Stimulated activated CD4-positive, alpha-beta T cell treated with anti-CD3 and anti-CD28 coated beads, Interleukin-4, amount 100 ng/mL, for 48 hours (primary cell): ENCODE data around the gene FDXR.
"Not testable (repeated sequence)": the region's sequence is repeated elsewhere in the genome, so short reads cannot be mapped to it uniquely, and the experiment has no call there.

Experiments used
- DNase-seq, 2 donors: peaks; one replicate each; pipeline ENCODE4 v3.0.0-alpha.2; 2020; ENCODE audit warnings: low read depth in 2 of 2

The FDXR gene, protein sequence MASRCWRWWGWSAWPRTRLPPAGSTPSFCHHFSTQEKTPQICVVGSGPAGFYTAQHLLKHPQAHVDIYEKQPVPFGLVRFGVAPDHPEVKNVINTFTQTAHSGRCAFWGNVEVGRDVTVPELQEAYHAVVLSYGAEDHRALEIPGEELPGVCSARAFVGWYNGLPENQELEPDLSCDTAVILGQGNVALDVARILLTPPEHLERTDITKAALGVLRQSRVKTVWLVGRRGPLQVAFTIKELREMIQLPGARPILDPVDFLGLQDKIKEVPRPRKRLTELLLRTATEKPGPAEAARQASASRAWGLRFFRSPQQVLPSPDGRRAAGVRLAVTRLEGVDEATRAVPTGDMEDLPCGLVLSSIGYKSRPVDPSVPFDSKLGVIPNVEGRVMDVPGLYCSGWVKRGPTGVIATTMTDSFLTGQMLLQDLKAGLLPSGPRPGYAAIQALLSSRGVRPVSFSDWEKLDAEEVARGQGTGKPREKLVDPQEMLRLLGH

DNA sequence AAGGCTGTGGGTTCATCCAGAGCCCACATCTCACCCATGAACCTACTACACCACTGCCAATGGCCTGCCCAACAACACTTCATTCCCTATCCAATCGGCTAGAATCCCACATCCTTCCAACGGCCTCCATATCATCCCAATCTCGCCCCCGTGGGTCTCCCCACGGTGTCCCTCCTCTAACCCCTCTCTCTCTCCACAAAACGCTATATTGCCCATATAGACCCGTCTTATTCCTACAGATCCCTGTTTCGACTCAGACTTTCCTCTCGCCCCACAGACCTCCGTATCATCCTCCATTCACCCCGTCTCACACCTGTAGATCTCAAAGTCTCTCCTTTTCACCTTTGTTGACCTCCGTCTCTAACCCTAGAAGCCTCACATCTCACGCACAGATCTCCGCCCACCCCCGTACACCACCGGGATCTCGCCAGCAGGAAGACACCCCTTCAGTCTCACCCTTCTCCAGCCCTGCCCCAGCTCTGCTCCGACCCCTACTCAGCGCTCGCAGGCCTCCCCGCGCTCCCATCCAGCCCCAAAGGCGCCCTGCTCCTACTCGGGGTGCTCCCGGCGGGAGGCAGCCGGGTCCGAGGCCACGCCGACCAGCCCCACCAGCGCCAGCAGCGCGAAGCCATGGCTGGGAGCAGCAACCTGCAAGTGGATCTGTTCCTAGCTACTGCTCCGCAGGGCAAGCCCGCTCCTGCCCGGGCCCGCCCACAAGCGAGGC lies at the start of gene FDXR:
TSS of gene FDXR (minus strand) at position 682 of the 724 bp plus-strand sequence. CDS start at position 632, 50 bp downstream.
- DNase-seq: peak in 1 of 2 donors; percentile 22

DNA sequence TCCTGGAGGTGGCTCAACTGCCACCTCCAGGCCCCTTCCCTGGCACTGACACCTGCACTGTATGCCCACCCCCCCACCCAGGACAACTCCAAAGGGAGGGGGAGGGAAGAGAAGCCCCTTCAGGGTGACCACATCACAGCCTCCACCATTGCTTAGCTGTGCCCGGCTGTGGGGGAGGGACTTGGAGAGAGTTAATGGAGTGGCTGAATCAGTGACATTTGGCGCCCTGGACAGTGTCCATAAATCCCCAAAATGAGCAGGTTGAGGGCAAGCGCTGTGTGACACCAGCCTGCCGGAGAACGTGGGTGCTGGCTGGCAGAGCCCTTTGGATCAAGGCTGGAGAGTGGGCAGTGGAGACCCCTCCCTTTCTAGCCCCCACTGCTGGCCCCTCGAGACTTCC lies 49.4 kb upstream of the FDXR start:
- DNase-seq: no peak

DNA sequence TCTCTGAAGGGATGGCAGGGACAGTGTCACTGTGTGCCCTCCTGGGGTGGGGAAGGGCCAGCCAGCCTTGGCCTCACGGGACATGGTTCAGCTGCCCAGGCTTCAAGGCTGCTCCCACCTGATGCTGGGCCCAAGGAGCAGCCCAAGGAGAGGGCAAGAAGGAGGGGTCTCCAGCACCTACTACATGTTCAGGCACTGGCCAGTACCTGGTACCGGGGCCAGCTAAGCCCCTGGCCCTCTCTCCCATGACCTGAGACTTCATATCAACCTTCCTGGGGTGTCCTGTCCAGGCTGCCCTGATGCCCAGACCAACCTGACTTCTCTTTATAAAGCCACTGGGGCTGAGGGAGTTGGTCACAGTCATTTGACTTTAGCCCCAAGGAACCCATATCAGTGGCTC lies 49.0 kb upstream of the FDXR start:
- no peak for DNase-seq

DNA sequence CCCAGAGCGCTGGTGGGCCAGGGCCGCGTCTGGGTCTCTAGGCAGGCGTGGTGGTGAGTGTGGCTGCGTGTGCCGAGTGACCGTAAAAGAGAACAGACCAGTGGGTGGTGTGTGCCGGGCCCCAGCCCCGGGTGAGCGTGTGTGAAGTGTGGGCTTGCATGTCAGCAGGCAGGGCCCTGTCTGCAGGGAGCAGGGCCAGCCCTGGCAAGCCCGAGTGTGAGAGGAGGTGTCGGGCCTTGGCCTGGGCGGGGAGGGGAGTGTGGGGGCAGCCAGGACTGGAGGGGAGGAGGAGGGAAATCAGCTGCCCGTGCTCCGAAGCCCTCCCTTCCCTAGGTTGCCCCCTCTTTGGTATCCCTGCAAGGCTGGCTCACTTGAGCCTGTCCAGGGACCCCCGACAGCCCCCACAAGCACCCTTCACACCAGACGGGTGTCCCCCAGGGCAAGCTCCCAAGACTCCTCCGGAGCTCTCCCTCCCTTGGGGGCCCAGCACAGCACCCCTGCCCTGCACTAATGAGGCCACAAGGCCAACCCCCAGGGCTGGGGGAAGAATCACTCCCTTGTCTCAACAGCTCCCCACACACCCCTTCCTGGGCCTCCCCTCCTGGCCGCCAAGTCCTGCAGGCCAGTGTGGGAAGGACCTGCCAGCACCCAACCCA lies 48.4 kb upstream of the FDXR start:
- DNase-seq: no peak

DNA sequence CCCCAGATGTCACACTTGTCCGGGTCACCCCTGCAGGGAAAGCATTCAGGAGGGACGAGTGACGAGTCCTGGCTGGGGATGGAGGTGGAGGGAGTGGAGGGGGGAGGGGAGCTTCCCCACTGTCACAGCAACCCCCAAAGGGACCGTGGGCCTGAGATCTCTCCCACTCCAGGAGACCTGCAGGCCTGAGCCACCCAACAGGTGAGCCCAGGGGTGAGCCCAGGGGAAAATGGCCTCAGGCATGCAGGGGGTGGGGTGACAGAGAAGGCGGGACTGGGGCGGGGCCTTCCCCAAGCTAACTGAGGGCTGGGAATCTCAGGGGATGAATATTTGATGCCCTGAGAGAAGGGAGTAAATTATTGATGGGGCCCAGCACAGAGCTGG lies 47.8 kb upstream of the FDXR start:
- DNase-seq: no peak

DNA sequence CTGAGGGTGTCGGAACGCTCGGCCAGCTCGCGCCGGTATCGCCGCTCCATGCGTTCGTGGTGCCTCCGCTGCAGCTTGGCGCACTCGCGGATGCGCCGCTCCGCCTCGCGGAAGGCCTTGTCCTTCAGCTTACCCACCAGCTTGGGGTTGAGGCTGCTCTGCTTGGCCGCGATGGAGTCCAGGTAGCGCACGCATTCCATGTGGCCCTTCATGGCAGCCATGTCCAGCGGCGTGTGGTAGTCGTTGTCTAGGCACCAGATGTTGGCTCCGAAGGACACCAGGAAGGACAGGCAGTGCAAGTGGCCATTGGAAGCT lies 47.5 kb upstream of the FDXR start:
- no peak for DNase-seq

DNA sequence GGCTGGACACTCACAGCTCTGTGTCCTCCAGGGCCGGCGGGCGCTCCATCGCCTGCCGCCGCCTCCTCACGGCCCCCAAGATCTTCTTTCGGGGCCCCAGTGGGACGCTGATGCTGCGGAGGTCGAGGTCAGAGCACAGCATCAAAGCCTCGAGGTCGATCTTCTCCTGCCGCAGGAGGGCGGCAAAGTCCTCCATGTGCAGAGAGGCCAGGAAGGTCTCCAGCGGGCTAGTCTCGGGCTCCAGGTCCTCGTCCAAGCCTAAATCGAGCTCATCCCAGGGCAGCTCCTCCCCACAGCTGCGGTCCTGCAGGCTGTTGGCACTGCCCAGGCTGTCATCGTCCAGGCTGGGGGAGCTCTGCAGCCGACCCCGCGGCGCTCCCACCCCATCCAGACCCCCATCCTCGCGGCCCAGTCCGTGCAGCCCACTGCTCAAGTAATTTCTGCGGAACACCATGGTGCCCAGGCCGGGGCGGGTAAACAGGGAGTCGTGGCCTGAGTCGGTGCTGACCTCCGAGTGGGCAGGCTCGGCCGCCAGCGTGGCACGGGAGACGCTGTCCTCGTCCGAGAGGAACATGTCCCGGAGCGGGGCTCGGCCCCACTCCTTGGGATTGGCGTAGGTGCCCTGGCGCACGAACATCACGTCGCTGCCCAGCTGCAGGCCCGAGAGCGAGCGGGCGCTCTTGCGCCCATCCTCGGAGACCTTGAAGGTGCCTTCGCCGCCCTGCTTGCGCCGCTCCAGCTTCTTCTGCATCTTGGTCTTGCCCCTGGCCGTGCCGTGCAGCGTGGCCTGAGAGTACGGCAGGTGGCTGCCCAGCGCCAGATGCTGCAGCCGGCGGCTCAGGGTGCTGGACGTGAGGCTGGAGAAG lies 46.9 kb upstream of the FDXR start:
- DNase-seq: peak in 1 of 2 donors; percentile 12

DNA sequence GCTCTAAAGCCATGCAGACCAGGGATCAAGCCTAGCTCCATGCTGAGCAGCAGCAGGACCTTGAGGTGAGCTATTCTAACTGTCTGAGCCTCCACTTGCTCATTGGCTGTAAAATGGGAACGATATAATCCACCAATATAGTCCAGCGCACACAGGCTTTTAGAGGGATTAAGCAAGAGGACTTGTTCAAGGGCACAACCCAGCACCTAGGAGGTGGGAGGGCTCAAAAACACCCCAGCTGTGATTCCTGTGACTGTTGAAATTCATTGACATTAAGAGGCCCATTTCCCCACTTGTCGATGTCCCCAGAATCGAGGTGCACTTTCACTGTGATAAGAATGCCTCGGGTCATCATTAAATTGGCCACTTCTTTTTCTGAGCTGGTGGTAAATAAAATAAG lies 46.1 kb upstream of the FDXR start:
- no peak for DNase-seq

DNA sequence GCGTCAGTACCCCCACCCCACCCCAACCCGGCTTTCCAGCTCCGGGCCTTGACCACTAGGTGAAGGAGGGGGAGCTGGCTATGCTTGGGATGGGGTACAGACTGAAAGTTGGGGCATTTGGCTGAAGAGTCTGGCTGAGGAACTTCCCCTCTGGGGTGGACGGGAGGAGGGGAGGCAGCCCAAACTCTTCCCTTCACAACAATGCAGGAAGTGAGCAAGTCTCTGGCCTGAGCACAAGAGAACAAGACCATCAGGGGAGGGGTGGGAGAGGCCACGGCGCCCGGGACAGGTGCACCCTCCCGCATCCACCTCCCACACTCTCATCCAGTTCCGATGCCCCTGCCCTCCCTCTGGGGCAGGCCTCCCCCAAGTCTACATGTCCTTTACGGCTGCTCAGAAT lies 44.6 kb upstream of the FDXR start:
- DNase-seq: no peak

DNA sequence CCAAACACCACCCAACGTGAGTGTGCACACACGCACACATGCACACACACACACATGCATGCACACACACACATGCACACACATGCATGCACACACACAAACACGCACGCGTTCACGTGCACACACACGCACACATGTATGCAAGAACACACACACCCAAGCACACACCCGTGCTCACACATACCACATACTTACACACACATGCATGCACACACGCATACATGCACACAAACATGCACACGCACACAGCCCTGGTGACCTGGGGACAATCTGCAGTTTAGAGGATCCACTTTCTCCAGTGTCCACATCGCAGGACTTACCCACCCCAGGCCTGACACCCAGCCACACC lies 44.0 kb upstream of the FDXR start:
- no peak for DNase-seq

DNA sequence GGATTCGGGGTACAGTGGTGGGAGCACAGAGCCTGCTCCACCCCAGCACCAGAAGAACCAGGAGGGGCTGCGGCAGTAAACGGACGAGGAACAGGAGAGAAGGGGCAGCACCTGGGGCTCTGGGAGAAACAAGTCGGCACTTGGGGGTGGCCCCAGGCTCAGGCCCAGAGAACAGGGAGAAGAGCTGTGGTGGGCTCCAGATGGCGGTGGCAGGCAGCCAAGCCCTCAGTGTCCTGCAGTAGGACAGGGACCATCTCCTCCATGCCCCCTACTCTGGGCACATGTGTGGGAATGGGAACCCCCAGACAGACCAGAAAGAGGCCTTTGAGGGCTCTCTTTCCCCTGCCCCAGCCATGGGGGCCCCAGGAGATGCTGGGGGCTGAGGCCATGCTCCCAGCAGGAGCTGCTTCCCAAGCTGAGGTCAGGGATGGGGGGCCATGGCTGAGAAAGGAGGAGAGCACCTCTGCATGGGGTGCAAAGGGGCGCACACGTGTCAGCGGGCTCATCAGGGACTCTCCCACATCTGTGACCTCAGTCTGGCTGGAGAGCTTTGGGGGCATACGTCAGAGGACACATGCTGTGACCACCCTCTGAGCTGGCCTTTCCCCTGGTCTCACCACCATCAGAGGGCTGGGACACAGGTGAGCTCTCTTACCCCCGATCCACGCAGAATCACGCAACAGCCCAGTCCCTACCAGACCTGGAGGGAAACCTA lies 43.5 kb upstream of the FDXR start:
- no peak for DNase-seq

DNA sequence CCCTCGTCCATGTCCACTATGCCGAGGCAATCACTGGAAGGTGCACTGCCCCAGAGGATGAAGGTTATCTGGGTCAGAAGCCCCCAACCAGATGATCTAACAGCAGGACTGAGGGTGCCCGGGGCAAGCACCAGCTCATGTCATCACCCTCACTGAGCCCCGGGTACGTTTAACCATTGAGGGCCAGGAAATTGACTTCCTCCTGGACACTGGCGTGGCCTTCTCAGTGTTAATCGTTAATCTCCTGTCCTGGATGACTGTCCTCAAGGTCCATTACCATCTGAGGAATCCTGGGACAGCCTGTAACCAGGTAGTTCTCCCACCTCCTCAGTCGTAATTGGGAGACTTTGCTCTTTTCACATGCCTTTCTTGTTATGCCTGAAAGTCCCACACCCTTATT lies 38.6 kb upstream of the FDXR start:
- not testable (repeated sequence) for DNase-seq

DNA sequence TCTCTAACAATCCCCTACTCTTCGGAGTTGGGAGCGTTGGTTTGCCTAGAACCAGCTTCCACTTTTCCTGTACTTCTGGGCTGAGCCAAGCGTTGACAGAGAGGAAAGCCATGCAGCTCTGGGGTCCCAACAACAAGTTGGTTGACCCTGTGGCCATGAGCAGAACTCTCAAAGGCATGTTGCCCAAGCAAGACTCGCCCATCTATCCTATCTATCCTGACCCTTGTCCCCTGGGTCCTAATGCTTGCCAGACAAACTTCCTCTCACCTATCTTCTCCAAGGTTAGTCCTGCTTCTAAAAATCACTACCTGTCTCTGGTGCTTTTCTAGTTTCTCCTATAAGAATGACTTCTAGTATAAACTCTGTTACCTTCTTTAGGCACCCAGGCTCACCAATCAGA lies 36.3 kb upstream of the FDXR start:
- not testable (repeated sequence) for DNase-seq

DNA sequence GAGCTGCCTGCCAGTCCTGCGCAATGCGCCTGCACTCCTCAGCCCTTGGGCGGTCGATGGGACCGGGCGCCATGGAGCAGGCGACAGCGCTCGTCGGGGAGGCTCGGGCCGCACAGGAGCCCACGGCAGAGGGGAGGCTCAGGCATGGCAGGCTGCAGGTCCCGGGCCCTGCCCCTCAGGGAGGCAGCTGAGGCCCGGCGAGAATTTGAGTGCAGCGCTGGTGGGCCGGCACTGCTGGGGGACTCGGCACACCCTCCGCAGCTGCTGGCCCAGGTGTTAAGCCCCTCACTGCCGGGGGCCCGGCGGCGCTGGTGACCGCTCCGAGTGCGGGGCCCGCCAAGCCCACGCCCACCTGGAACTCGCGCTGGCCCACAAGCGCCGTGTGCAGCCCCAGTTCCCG lies 34.2 kb upstream of the FDXR start:
- DNase-seq: no peak

DNA sequence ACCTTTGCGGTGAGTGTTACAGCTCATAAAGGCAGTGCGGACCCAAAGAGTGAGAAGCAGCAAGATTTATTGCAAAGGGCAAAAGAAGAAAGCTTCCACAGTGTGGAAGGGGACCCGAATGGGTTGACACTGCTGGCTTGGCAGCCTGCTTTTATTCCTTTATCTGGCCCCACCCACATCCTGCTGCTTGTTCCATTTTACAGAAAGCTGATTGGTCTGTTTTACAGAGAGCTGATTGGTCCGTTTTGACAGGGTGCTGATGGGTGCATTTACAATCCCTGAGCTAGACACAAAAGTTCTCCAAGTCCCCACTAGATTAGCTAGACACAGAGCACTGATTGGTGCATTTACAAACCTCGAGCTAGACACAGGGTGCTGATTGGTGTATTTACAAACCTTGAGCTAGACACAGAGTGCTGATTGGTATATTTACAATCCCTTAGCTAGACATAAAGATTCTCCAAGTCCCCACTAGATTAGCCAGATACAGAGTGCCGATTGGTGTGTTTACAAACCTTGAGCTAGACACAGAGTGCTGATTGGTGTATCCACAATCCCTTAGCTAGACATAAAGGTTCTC lies 33.5 kb upstream of the FDXR start:
- DNase-seq: not testable (repeated sequence)

DNA sequence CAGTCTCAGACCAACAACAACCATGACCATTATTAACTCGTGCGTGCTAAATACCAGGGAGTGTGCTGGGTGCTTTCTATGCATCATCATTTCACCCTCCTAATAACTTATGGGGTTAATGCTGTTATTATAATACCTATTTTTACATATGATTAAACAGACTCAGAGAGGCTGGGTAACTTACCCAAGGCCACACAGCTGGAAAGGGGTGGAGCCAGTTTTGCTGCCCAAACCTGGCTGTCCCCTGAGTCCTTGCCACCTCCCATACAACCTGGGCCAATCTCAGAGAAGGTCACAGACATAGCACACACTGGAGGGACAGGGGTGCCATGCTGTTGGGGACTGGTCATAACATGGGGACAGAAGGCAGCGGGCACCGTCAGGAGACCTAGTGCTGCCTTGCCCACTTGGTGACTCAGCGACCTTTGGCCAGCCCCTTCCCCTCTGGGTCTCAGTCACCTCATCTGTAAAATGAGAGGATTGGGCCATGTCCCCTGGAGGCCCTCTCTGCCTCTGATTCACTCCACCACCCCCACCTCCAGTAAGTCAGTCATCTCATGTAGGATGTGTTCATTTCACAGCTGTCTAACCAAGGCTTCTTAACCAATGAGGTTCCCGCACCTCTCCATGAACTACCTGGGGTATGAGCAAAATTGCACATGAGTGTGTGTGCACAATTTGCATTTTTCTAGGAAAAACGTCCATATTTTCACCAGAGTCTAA lies 32.1 kb upstream of the FDXR start:
- DNase-seq: no peak

DNA sequence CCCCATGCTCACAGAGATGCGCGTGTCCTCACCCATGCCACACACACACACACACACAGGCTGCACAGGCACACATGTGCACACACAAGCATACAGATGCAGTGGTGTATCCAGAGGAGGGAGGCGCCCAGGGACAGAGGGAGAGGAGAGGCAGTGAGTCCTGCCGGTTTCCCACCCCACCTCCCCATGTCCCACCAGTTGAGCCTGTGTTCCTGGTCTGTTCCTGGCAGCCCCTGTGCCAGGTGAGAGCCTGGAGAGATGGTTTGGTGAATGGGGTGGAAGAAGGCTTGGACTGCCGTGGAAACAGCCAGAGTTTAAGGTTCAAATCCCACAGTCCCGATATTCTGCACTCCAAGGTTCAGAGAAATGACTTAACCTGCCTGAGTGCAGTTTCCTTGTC lies 30.9 kb upstream of the FDXR start:
- no peak for DNase-seq

DNA sequence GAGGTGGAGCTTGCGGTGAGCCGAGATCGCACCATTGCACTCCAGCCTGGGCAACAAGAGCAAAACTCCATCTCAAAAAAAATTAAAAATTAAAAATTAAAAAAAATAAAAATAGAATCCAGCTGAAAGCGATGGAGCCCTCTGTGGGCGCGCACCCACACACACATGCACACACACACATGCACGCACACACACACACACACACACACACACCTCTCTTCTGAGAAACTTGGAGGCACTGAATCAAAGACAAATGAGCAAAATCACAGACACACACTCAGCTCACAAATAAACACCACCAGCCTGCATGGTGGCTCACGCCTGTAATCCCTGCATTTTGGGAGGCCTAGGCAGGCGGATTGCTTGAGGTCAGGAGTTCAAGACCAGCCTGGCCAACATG lies 30.2 kb upstream of the FDXR start:
- no peak for DNase-seq

DNA sequence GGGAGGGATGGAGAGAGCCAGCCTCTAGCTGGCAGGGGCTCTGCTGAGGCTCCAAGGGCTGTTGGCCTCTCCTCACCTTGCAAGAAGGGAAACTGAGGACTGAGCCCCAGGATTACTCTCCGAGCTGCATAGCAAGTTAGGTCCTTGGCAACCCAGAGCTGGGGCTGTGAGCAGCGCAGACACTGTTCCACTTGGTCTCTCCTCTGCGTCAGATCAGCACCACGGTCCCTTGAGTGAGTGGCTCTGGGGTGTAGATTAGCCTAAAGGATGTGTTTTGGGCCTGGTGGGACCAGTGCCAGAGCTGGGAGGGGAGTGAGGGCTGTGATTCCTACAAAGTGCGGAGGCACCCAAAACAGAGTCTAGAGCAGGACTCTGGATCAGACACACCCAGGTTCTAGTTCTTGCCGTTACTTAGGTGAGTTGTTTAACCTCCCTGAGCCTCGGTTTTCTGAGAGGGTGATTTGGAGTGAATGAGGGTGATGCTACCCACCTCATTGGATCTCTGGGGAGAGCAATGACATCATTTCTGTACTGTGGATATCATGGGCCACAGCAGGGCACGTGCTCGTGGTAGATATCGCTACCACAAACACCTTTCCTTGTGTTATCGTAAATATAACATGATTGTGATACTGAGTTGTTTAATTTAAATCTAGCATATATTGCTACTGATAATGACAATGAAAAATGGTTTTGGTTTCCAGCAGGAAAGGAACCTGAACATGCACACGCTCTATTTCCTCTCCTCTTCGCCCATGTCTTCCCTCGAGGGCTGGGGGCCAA lies 28.8 kb upstream of the FDXR start:
- DNase-seq: no peak
